ENCODE results near the gene ZFYVE9. TPM values are rescaled to one million over a fixed set of nuclear protein-coding genes. Genes with fewer than 3 reads are reported as not detected.

The ZFYVE9 gene
- total and polyA plus RNA-seq, 2 of the 8 experiments (the other 6 are each of a cell fraction or from before 2014, with no cell fraction given): 5.8 to 26.5 TPM

GRCh38 chr1:52337439-52337838 lies 195.6 kb downstream of the ZFYVE9 start (continued):
- TF ChIP-seq SP4 (IDR thresholded peaks at IDR 0.05; ENCODE audit: low read length) (no peak), NANOG (IDR thresholded peaks at IDR 0.05; ENCODE audit: insufficient read depth, low read depth, low read length, poor library complexity, severe bottlenecking) (no peak), CBX5 (IDR thresholded peaks at IDR 0.05; ENCODE audit: low read depth, low read length) (no peak), CREB1 (IDR thresholded peaks at IDR 0.05) (no peak), SIX5 (IDR thresholded peaks at IDR 0.05; ENCODE audit: low read depth, low read length) (no peak), MAX (IDR thresholded peaks at IDR 0.05) (no peak)

All from H1 (cell line).